ENCODE measurements around the gene TTLL8. TPM values are rescaled to one million over a fixed set of nuclear protein-coding genes. Genes with fewer than 3 reads are reported as not detected.

Gene TTLL8
- total RNA-seq, 1 donor from 2014 or later = not detected

DNA sequence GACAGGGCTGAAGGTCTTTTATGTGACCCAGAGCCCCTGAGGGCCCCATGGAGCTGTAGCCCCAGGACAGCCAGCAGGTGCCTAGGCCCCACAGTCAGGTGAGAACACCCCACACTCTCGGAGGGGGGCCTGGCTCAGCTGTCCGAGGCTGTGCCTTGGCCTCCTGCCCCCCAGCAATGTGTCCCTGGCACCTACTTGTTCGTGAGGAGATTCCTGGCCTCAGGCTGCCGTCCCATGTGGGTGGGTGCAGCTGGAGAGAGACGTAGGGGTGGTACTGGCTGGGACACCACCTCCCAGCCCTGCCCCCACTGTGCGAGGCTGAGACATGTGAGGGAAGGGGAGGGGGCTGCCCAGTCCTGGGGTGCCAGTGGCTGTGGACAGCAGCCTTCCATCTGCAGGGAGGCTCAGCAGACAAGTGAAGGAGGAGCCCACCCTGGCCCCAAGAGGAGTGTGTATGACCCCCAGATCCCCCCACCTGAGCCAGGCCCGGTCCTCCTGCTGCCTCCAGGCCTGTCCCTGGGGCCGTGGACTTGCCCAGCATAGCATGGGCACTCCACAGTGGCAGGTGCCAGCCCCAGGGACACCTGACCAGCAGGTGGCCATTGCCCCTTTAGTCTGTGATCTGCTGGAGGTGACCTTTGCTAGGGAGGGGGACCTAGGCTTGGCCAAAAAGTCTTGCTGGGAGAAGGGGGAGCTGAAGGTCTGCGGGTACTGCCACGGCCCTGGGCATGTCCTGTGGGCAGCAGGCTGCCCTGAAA lies 62.6 kb downstream of the TTLL8 start:
- Mint-ChIP-seq H3K36me3 (ENCODE audit: unreplicated experiment) (peaks cover 6% of the 10 kb centered on the region), H3K27me3 (ENCODE audit: unreplicated experiment) (peaks cover 8% of the 10 kb centered on the region), H3K4me1 (ENCODE audit: low read depth, unreplicated experiment) (no peaks in the 10 kb centered on the region), H3K9me3 (ENCODE audit: unreplicated experiment) (peaks cover 5% of the 10 kb centered on the region), H3K27ac (ENCODE audit: unreplicated experiment) (no peak overlapping the region), H3K4me3 (ENCODE audit: unreplicated experiment) (no peak overlapping the region)
- DNase-seq = no peak
- no peak for TF ChIP-seq CTCF (IDR thresholded peaks at IDR 0.05; ENCODE audit: partially characterized antibody, unreplicated experiment)

DNA sequence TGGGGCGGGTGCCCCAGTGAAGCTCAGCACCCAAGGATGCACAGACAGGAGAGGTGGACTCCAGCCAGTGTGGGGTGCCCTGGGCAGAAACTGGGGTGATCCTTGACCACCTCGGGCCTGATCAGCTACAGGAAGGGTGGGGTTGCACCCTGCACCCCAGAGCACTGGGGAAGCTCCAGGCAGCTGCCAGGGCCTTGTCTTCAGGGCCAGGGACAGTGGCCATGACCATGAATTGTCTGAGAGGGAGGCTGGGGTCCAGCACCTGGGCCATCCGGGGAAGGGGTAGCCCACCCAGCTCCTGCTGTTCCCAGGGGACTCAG lies 63.1 kb downstream of the TTLL8 start:
- DNase-seq = no peak
- Mint-ChIP-seq H3K27ac (ENCODE audit: unreplicated experiment) (no peak overlapping the region), H3K36me3 (ENCODE audit: unreplicated experiment) (peaks cover 6% of the 10 kb centered on the region), H3K4me3 (ENCODE audit: unreplicated experiment) (no peak overlapping the region), H3K9me3 (ENCODE audit: unreplicated experiment) (peaks cover 8% of the 10 kb centered on the region), H3K4me1 (ENCODE audit: low read depth, unreplicated experiment) (no peaks in the 10 kb centered on the region), H3K27me3 (ENCODE audit: unreplicated experiment) (peaks cover 8% of the 10 kb centered on the region)
- no peak for TF ChIP-seq CTCF (IDR thresholded peaks at IDR 0.05; ENCODE audit: partially characterized antibody, unreplicated experiment)

- Mint-ChIP-seq H3K9me3 (ENCODE audit: unreplicated experiment) (peaks cover 8% of the 10 kb centered on the region), H3K27ac (ENCODE audit: unreplicated experiment) (no peak overlapping the region), H3K4me1 (ENCODE audit: low read depth, unreplicated experiment) (no peaks in the 10 kb centered on the region), H3K4me3 (ENCODE audit: unreplicated experiment) (no peak overlapping the region), H3K36me3 (ENCODE audit: unreplicated experiment) (peaks cover 6% of the 10 kb centered on the region), H3K27me3 (ENCODE audit: unreplicated experiment) (peaks cover 8% of the 10 kb centered on the region)
- DNase-seq = no peak
- no peak for TF ChIP-seq CTCF (IDR thresholded peaks at IDR 0.05; ENCODE audit: partially characterized antibody, unreplicated experiment)
Observed at GRCh38 chr22:49994361-49995040, 63.6 kb downstream of the TTLL8 start.

DNA sequence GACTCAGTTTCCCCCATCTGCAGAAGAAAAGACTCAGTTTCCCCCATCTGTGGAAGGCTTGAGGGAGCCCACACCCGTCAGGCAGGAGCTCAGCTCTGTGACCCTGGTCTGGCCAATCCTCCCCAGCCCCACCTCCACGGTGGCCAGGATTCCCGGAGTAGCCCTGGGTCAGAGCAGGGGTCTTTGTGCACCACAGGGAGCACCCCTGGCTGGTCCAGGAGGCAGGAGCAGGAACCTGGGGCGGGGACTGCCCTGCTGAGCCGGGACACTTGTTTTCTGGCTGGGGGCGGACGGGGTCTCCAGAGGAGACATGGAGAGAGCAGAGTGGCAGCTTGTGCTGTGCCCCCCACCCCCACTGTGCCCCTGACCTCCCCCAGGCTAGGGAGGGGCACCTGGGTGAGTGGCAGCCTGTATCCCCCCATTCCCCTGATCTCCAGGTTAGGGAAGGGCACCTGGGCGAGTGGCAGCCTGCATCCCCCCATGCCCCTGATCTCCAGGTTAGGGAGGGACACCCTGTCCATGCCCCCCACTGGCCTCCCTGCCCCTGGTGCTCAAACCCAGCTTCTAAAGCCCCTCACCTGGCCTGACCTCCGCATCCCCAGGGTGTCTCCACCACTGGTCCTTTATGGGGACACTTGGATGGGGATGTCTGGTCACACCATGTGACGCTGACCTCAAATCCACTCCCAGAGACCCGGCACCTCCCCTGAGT lies 64.3 kb downstream of the TTLL8 start:
- H3K27me3 Mint-ChIP-seq (ENCODE audit: unreplicated experiment) = peaks cover 8% of the 10 kb centered on the region
- no peak for TF ChIP-seq CTCF (IDR thresholded peaks at IDR 0.05; ENCODE audit: partially characterized antibody, unreplicated experiment)
- no peaks in the 10 kb centered on the region for H3K4me1 Mint-ChIP-seq (ENCODE audit: low read depth, unreplicated experiment)
- H3K36me3 Mint-ChIP-seq (ENCODE audit: unreplicated experiment) = peaks cover 6% of the 10 kb centered on the region
- no peak for DNase-seq
- no peak overlapping the region for H3K4me3 Mint-ChIP-seq (ENCODE audit: unreplicated experiment)
- H3K9me3 Mint-ChIP-seq (ENCODE audit: unreplicated experiment) = peaks cover 6% of the 10 kb centered on the region
- no peak overlapping the region for H3K27ac Mint-ChIP-seq (ENCODE audit: unreplicated experiment)

All from glutamatergic neuron (in vitro differentiated cells).